Fibroblast of skin of right quadriceps (primary cell): ENCODE results near the gene ARHGEF26.
A peak's percentile ranks its signal among the peaks of the same experiment; 100 is the strongest.

Experiments used
- DNase-seq: peaks from one replicate; pipeline ENCODE4 v3.0.0-alpha.2; 2013

Gene ARHGEF26

DNA sequence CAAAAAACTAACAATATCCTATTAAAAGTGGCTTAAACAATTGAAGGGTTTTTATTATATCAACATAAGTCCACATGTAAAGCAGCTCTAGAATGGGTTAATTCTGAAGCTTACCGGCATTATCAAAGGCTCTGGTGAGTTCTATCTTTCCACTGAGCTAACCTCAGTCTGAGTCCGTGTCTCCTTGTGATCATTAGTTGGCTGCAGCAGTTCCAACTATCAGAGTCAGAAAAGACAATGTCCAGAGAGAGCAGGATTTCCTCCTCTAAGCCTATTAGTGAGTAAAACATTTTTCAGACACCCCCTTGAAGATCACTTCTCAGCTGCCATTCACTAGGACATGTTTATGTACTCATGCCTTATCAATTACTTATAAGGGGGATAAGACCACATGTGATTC is 153.2 kb downstream of the ARHGEF26 start:
- DNase-seq: no peak

DNA sequence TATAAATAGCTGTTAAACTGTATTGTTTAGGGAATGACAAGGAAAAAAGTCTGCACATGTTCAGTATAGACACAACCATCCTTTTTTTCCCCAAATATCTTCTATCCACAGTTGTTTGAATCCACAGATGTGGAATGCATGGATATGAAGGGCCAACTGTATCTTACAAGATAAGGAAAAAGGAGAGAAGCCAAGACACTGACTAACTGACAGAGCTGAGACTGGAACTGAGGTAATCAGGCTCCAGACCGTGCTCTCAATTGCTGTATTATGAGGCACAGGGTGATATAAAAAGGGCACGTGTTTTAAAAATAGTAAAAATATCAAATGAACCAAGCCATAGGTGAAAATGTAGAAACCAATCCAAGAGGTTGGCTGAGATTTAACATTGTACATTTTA is 154.1 kb downstream of the ARHGEF26 start:
- no peak for DNase-seq

- DNase-seq: no peak
Measured at GRCh38 chr3:154275965-154276364, 154.8 kb downstream of the ARHGEF26 start.

DNA sequence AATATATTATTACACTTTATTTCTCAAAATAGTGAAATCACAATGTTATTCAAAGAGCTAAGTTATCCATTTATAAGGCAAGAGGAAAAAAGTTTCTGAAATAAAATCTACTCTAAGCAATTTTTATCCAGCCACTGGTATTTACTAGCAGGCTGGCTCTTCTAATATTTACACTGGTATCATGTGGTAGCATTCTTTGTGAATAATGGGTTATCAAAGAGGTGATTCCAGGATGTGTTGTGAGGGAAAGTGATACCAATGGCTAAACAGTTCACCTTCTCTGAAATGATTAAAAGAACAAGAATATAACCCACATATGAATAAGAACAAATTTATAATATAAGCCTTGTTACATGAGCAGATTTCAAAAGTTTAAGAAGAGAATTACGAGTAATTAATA is 159.0 kb downstream of the ARHGEF26 start:
- DNase-seq: no peak

DNA sequence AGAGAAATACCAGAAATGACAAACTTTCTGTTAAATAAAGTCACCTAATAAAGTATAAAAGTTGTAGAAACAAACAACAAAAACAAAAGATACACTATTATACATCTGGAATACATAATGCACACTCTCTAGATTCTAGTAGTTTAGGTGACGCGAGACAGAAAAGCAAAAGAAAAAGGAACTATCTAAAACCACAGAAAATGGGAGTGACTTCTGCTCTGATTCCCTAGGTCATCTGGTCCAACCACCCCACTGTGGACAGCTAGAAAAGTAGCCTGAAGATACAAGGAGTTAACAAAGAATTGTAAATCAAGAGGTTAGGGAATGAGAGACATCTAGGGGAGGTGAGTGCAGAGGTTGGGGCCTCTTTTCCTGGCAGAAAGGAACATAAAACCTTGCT is 164.0 kb downstream of the ARHGEF26 start:
- no peak for DNase-seq

DNA sequence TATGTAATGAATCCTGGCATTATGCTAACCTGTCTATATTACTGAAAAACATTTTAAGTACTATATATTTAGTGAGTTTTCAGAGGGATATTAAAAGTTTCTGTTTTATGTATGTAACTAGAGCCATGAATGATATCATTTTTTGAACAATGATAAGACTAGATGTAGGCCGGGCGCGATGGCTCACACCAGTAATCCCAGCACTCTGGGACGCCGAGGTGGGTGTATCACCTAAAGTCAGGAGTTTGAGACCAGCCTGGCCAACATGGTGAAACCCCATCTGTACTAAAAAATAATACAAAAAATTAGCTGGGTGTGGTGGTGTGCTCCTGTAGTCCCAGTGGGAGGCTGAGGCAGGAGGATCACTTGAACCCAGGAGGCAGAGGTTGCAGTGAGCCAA is 169.0 kb downstream of the ARHGEF26 start:
- DNase-seq: no peak

DNA sequence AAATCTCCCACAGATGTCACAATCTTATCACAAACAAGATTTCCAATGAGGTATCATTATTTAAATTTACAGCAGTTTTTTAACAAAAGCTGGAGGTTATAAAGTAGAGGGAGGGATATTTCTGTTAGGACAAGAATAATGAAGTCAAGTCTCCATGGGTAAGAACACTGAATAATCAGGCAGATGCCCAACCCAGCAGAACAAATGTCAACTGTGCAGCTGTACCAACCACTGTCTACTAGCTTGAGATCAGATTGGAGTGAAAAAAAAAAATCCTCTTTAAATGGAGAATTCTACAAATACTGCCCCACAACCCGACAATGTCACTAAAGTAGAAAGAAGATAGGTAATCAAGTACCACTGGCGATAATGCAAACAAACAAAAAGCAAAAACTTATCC is 172.8 kb downstream of the ARHGEF26 start:
- no peak for DNase-seq

DNA sequence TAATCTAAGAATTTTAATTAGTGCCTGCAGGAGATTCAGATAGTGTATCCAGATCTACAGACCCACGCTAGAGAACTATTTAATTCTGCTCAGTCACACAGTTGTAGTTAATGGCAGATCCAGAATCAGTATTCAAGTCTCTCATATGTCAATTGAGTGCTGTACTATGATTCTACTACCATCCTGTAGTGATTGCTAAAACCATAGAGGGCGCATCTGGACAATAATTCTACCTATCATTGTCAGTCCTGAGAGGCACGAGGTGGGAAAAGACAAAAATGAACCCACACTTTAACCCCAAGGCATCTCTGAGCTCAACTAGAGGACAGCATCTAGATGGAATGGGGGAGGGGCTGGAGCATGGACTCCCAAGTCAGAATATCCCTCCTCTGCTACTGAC is 180.4 kb downstream of the ARHGEF26 start:
- no peak for DNase-seq

GRCh38 chr3:154304116-154304786 is 183.1 kb downstream of the ARHGEF26 start:
- DNase-seq: peak; percentile 15

GRCh38 chr3:154304936-154305335 is 183.7 kb downstream of the ARHGEF26 start:
- no peak for DNase-seq

DNA sequence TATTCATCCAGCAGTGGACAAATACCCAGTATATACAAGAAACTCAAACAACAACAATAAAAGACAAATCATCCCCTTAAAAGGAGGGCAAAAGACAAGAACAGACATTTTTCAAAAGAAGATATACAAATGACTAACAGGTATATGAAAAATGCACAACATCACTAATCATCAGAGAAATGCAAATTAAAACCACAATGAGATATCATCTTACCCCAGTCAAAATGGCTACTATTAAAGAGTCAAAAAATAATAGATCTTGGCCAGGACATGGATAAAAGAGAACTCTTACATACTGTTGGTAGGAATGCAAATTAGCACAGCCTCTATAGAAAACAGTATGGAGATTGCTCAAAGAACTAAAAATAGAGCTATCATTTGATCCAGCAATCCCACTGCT is 186.2 kb downstream of the ARHGEF26 start:
- DNase-seq: no peak
